AG09309 (cell line): ENCODE results near the gene CRADD.

Experiments
- DNase-seq: peaks from one replicate; pipeline ENCODE4 v3.0.0-alpha.2; 2010; ENCODE audit warnings: low read depth
- H3K4me3 ChIP-seq: 2 replicates; pipeline ENCODE4 v1.5.1; 2011; ENCODE audit warnings: mild to moderate bottlenecking, low read depth, low read length, moderate library complexity; ENCODE audit not compliant: control insufficient read depth
- CTCF ChIP-seq: IDR thresholded peaks from 2 replicates; pipeline ENCODE4 v1.5.1; 2011; ENCODE audit warnings: mild to moderate bottlenecking, low read depth, low read length, inconsistent platforms; ENCODE audit not compliant: insufficient read depth, control insufficient read depth; ENCODE audit errors: missing control alignments

CRADD gene

GRCh38 chr12:93943780-93944179 lies 266.6 kb downstream of the CRADD start:
- TF ChIP-seq CTCF: peak; percentile 7
- no peak for DNase-seq
- H3K4me3 ChIP-seq: no peak overlapping the region

- DNase-seq: no peak
- no peak for TF ChIP-seq CTCF
- no peak overlapping the region for H3K4me3 ChIP-seq
These were observed 267.0 kb downstream of the CRADD start for GRCh38 chr12:93944201-93944600.
